Measurements from ENCODE around the gene MED16.
"Not testable (repeated sequence)": the region's sequence is repeated elsewhere in the genome, so short reads cannot be mapped to it uniquely, and the experiment has no call there.

Gene MED16

DNA sequence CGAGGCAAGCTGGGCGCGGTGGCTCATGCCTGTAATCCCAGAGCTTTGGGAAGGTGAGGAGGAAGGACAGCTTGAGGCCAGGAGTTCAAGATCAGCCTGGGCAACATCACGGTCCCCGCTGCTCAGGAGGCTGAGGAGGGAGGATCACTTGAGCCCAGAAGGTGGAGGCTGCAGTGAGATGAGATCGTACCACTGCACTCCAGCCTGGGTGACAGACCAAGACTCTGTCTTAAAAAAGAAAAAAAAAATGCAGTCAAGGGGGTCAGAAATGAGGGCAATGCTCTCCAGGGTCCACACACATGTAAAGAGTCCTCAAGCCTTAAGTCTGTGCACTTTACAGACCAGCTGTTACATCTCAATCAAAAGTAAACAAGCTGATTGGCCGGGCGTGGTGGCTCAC is 11.6 kb upstream of the MED16 start:
- DNase-seq, result no peak

DNA sequence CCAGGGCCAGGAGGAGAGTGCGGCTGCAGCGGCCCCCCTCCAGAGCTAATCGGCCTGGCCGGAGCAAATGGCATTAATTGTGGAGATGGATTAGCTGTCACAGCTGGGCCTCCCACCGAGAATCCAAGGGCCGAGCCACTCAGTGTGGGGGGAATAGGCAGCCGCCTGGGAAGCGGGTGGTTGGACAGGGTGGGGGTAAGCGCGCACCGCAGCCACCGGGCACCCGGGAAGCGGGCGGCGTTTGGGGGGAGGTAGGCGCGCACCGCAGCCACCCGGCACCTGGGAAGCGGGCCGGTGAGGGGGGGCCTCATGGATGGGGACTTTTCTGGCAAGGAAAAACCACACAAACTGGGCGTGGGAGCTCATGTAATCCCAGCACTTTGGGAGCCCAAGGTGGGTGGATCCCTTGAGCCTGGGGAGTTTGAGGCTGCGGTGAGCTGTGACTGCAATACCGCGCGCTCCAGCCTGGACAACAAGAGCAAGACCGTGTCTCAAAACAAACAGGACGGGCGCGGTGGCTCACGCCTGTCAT is 10.3 kb upstream of the MED16 start:
- DNase-seq, result no peak

DNA sequence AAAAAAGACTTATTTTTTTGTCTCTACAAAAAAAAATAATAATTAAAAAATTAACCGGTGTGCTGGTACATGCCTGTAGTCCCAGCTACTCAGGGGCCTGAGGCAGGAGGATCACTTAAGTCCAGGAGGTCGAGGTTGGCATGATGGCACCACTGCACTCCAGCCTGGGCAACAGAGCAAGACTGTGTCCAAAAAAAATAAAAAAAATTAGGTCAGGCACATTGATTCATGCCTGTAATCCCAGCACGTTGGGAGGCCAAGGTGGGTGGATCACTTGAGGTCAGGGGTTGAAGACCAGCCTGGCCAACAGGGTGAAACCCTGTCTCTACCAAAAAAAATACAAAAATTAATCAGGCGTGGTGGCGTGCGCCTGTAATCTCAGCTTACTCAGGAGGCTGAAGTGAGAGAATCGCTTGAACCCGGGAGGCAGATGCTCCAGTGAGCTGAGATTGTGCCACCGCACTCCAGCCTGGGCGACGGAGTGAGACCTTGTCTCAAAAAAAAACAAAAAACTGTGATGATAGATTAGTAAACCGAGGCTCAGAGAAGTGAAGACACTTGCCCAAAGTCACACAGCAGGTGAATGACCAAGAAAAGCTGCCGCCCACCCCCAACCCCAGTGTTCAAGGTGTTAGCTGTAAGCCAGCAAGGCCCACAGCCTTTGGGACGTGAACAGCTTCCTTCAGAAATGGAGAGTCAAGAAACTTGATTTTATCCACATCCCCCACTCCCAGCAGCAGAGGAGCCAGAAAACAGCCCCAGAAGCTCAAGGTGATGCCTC is 9.6 kb upstream of the MED16 start:
- no peak for DNase-seq

DNA sequence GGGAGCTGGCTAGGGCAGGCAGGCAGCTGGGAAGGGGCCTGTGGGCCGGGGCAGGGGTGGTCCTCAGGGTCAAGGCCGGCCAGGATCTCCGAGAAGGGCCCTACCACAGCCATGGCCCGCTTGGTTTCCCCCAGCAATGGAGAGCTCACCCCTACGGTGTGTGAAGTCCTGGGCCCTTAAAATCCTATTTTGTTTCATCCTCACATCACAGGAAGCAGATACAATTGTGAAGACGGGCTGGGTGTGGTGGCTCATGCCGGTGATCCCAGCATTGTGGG is 9.0 kb upstream of the MED16 start:
- no peak for DNase-seq

DNA sequence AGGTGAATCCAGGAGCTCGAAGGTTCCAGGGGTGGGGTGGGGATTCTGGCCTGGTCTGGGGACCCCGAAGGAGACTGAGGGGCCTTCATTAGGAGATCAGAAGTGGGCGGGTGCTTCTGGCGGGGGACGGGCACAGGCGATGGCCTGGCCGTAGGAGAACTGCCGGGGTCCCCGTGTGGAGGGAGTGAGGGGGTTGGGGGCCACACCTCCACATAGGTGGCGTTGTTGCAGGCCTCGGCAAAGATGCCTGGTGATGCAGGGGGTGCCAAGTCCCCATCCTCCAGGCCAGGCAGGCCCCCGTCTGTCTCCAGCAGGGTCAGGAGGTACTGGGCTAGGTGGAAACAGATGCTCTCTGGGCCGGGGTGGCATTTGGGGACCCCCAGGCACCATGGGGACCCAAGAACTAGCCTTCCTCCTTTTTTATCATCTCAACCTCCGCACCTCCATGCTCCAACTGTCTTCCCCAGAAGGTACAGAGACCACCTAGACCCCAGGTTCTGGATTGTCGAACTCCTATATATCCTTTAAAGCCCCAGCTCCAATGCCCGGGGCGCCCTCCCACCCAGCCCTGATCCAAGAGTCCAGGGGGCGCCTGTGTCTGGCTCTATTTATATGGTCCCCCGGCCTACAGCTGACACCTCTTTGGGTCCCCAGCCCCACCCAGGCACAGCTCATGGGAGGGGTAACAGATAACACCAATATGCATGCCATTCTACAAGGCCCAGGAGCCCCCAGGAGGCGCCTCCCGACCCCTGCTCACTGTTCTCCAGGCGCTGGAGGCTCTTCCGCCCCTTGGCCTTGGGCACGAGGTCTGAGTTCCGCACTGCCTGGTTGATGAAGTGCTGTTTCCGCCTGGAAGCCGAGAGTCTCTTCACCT is 8.5 kb upstream of the MED16 start:
- DNase-seq, result no peak

DNA sequence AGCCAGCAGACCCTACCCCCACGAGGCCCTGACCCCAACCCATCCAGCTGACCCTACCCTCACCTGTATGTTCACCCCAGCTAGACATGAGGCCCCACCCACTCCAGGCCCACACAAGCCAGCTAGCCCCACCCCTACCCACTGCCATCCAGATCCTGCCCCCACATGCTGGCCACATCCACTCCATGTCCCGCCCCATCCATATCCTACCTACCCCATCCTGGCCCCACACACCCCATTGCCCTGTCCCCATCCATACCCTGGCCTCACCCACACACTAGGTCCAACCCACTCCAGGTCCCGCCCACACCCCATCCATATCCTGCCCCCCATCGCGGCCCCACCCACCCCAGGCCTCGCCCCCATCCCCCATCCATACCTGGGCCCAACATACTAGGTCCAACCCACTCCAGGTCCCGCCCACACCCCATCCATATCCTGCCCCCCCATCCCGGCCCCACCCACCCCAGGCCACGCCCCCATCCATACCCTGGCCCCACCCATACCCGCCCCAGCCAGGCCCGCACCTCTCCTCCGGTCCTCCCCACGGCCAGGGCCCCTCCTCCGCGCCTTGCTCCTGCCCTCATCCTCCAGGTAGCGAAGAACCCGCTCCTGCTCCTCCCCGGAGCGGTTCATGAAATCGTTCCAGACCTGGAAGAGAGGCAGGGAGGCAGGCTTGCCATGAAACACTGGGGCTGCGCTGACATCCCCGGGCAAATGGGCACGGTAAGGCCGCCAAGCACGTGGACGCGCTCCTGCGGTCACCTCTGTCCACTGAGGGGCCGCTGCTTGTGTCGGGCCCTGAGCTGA is 7.5 kb upstream of the MED16 start:
- no peak for DNase-seq

DNA sequence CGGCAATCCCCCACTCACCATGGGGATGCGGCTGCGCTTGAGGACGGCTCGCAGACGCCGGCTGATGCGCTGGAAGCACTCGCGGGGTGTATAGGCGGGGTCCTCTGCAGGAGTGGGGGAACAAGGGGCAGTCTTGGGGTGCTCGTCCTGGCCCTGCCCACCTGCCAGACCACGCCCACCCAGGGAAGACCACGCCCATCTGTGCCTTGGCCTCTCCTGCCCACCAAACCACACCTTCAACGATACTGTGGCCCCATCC is 7.0 kb upstream of the MED16 start:
- DNase-seq, result no peak

DNA sequence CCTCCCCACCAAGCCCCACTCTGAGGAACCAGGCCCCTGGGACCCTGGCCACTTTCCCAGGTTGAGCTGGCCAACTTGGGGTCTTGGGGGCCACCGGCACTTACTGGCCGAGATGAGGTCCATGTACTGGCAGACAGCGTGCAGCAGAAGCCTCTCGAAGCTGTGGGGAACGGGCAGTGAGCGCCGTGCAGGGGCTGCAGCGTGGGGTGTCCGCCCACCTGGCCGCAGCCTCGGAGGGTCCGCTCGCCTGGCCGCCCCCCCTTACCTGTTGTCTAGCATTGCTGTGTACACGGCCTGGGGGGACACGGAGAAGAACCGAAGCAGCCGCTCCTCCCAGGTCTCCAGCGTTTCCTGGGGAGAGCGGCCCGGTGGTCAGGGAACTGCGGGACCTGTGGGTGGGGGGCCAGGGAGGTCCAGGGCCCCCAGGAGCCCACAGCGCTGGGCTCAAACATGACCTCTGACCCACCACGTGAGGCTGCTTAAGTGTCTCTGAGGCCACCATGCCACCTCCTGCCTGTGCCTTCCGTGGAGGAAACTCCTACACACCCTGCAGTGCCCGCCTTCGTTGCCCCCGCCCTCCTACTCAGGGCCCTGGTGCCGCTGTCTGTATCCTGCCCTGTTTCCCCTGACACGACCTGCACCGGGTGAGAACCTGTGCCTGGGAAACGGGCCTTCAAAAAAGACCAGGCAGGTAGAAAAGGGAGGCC is 6.5 kb upstream of the MED16 start:
- DNase-seq, result no peak

DNA sequence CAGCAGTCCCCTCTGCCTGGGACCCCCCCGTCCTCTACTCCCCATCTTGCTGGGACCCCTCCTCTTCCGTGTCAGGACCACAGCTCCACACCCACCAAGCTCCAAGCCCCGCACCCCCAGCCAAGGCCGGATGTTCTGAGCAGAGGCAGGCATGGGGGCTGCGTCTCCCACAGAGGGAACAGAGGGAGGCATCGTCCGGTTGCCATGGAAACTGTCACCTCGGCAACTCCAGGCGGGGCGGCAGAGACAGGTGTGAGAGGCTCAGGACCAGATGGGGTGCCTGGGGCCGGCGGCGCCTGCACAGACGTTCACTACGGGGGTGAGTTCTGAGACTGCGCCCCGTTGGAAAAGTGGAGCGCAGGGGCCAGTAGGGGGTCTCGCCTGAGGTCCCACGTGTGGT is 5.7 kb upstream of the MED16 start:
- DNase-seq, result no peak

DNA sequence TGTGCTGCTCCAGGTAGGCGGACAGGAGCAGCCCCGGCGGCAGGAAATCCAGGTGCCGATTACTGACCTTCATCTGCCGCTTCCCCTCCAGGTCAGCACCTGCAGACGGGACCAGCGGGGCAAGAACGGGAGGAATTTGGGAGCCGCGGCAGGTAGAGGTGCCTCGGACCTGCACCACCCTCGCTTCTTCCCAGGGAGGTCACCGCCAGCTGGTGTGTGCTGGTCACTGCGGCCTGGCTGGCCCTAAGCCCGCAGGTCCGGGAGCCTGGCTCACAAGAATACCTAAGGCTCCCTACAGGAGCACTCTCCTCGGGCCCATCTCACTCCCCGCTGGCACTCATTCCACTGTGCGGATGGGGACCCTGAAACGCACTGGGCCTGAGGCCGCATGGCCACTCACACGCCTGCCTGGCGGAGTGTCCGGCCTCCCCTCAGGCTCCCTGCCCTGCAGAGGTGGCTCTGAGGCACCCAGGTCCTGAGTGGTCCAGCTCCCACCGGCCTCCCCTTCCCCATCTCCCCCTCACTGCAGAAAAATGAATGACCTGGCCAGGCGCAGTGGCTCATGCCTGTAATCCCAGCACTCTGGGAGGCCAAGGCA is 4.6 kb upstream of the MED16 start:
- no peak for DNase-seq

DNA sequence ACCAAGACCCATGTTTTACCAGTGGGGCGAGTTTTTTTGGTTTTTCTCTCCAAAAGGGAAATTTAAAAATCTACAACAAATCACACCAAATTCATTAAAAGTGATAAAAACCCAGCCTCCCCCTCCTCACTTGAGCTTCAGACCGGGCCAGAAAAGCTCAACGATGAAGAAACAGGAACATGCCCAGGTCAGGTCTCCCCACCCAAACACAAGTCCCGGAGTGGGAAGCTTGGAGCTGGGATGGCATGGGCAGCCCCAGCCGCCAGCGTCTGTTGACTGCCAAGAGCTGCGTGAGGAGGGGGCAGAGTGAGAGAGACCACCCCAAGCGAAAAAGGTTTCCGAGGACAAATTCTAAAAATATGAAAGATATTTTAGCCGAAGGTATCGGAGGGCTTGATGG is 4.0 kb upstream of the MED16 start:
- DNase-seq, result no peak

DNA sequence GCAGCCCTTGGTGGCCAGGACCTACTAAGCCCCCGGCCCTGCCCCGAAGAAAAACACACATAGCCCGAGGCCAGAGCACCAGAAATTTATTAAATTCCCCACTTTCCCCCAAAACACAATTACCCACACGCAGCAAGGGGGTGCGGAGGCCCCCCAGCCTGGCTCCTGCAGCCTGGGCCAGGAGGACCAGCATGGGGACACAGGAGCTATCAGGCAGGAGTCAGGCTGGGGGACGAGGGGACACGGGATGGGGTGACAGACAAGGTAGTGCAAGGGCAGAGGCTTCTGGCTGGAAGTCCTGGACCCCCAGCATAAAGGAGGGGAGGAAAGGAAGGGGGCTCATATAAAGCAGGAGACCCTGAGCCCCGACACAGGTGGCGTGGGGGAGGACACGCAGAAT is 3.4 kb upstream of the MED16 start:
- DNase-seq, result no peak

DNA sequence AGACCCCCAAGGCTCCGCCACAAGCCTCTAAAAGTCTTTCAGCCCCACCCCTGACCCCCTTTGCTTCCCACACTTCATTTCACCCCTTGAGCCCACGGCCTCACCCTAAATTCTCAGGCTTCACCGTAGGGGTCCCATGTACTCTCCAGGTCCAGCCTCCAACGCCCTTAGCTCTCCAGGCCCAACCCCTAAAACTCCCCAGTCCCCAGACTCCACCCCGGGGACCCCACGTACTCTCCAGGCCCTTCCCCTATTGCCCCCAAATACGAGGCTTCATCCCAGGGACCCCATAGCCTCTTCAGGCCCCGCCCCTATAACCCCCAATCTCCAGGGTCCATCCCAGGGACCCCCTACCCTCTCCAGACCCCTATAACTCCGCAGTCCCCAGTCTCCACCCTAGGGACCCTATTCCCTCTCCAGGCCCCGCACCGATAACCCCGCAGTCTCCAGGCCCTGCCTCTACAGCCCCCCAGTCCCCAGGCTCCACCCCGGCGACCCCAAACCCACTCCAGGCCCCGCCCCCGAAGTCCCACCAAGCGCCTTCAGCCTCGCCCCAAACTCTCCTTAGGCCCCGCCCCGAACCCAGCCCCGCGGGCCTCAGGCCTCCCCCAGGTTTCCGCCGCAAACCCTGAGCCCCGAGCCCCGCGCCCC is 619 bp downstream of the MED16 start:
- no peak for DNase-seq

DNA sequence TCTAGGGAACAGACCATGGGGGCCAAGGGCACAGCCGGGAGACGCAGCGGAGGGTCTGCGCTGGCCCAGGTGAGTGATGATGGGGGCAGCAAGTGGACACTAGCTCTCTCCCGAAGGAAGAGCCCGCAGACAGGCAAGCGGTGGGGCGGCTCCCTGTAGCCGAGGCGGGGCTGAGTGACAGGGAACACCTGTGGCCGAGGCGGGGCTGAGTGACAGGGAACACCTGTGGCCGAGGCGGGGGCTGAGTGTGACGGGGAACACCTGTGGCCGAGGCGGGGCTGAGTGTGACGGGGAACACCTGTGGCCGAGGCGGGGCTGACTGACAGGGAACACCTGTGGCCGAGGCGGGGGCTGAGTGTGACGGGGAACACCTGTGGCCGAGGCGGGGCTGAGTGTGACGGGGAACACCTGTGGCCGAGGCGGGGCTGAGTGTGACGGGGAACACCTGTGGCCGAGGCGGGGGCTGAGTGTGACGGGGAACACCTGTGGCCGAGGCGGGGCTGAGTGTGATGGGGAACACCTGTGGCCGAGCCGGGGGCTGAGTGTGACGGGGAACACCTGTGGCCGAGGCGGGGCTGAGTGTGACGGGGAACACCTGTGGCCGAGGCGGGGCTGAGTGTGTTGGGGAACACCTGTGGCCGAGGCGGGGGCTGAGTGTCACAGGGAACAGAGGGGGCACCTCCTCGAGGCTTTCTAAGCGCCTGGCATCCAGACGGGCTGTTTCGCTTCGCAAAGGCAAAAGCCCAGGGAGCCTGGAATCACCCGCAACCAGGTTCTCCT is 1.4 kb downstream of the MED16 start:
- not testable (repeated sequence) for DNase-seq

DNA sequence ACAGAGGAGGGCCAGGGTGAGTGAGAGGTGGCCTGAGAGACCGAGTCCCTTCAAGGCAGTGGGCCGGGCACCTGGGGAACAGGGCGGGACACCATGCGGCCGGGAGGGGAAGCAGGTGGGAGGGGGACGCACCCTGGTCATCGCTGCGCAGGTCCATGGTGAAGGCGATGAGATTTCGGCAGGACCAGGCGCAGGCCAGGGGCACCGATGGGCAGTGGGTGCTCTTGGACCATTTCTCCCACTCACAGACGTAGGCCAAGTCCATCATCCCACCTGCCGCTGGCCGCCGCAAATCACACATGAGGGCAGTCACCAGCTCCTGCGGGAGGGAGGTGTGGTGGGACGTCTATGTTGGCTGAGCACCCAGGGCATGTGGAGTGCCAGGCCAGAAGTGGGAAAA is 2.2 kb downstream of the MED16 start:
- DNase-seq, result no peak

DNA sequence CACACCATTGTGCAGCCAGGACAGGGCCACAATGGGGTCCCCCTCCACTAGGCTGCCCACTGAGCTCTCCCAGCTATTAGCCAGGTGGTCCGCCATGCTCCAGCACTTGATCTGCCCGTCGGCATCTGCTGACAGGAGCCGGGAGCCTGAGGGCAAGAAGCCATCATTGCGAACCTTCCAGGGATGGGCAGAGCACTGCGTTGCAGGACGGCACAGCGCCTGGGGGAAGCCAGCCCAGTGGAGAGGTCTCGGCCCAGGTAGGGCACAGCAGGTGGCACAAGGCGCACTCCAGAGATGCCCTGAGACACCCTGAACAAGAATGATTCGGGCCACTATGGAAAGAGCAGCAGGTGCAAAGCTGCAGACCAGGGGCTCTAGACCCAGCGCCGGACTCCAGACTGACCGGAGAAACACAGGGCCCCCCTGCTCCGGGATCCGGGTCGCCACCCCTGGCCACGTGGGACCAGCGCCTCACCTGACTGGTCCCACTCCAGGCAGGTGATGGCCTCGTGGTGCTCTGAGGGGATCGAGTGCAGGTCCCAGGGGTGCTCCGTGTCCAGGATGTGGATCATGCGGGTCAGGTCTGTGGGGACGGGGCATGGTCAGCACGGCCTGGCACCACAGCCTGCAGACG is 3.2 kb downstream of the MED16 start:
- DNase-seq, result no peak

DNA sequence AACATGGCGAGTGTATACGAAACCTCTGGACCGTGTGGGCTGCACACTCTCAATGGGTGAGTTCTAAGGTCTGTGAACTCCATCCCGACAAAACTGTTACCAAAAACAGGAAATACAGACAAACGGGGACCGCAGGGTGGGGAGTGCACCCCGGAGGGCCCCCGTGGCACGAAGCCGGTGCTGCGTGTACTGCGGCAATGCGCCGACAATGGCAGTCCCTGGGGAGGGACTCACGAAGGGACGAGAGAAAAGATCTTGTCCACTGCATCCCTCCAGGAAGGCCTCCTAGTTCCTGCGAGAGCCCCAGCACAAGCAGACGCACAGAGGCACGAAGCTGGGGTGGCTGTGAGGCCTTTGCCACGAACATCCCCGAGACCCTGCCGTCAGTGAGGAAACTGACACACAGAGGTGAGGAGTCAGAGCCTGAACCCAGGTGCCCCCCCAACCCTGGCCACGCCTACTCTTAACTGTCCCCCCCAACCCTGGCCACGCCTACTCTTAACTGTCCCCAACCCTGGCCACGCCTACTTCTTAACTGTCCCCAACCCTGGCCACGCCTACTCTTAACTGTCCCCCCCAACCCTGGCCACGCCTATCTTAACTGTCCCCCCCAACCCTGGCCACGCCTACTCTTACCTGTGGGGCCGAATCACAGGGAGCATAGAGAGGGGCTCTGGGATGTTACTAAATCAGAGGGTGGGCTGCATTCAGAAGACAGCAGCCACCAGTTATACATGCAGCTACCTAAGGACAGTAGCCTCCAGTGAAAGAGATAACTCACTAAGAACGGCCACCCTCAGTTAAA is 4.2 kb downstream of the MED16 start:
- DNase-seq, result no peak

DNA sequence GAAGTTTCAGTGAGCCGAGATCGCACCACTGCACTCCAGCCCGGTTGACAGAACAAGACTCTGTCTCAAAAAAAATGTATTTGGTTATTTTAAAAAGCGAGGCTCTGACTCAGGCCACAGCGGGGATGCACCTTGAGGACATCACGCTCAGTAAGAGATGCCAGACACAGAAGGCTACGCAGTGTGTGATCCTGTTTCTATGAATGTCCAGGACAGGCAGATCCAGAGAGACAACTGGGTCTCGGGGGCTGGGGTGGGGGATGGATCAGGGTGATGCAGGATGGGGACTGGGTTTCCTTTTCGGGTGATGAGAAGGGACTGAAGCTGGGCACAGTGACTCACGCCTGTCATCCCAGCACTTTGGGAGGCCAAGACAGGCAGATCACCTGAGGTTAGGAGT is 5.4 kb downstream of the MED16 start:
- DNase-seq, result no peak

DNA sequence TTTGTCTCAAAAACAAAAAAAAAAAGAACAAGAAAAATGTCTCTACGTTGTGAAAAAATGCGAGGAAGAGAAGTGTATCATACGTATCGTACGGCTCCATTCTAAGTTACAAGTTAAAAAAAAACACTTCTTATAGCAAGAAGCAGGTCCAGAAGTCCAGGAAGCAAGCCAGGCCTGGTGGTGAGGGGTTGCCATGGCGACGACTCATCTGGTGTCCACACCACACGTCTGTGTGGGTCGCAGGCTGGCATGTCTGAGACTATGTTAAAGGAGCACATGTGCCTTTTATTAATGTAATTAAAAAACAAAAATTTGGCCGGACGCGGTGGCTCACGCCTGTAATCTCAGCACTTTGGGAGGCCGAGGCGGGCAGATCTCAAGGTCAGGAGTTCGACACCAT is 5.9 kb downstream of the MED16 start:
- DNase-seq, result no peak
